Mammary epithelial cell (primary cell): ENCODE measurements around the gene TPBG.

ENCODE experiments used
- CTCF ChIP-seq, 2 donors: IDR thresholded peaks in 1 of 2; conservative IDR thresholded peaks in 1 of 2; 2 replicates each; pipeline ENCODE4 v1.5.1; 2011 to 2012; ENCODE audit warnings: inconsistent platforms in 2 of 2, low read length in 2 of 2, mild to moderate bottlenecking in 2 of 2, control low read depth in 1 of 2, low read depth in 1 of 2; ENCODE audit not compliant: insufficient read depth in 1 of 2; ENCODE audit errors: extremely low read depth in 1 of 2
- EZH2 ChIP-seq: IDR thresholded peaks from 2 replicates; pipeline ENCODE4 v1.6.1; 2012; ENCODE audit warnings: low read length, inconsistent platforms, borderline replicate concordance

- no peak for TF ChIP-seq CTCF (conservative IDR thresholded peaks at IDR 0.05 in 1 of 2, IDR thresholded peaks at IDR 0.05 in 1 of 2; ENCODE audit: extremely low read depth in 1 of 2, insufficient read depth in 1 of 2, low read depth in 1 of 2, low read length in 2 of 2)
- TF ChIP-seq EZH2, result no peak
Measured at GRCh38 chr6:82348130-82348529, 15.5 kb upstream of the TPBG start.
